Nephron (organoid): Measurements from ENCODE around the gene PDZD2.
"Not testable (repeated sequence)": the region's sequence is repeated elsewhere in the genome, so short reads cannot be mapped to it uniquely, and the experiment has no call there.

Experiments used
- H3K27ac Mint-ChIP-seq, 3 experiments: 2 replicates each; pipeline ENCODE4 v1.8.0; 2020; ENCODE audit warnings: mixed read lengths in 3 of 3, mild to moderate bottlenecking in 2 of 3, moderate library complexity in 1 of 3
- H3K27me3 Mint-ChIP-seq: 2 replicates; pipeline ENCODE4 v1.8.0; 2021; ENCODE audit warnings: low read depth, mild to moderate bottlenecking, moderate library complexity, mixed read lengths
- H3K36me3 Mint-ChIP-seq: 2 replicates; pipeline ENCODE4 v1.8.0; 2020; ENCODE audit warnings: low read depth, mixed read lengths
- H3K4me1 Mint-ChIP-seq: 2 replicates; pipeline ENCODE4 v1.8.0; 2020; ENCODE audit warnings: mixed read lengths
- H3K4me3 Mint-ChIP-seq, 3 experiments: 2 replicates each; pipeline ENCODE4 v1.8.0; 2020; ENCODE audit warnings: mild to moderate bottlenecking in 3 of 3, mixed read lengths in 3 of 3, moderate library complexity in 2 of 3
- H3K9me3 Mint-ChIP-seq: 2 replicates; pipeline ENCODE4 v1.8.0; 2020; ENCODE audit warnings: mixed read lengths
- TF ChIP-seq, protein P1 (sequence below), 3 experiments: fragments of 200-600 bp; sonication (generic); IDR thresholded peaks; one replicate each; pipeline ENCODE4 v1.5.0; 2021; ENCODE audit warnings: antibody characterized with exemption in 3 of 3; ENCODE audit not compliant: unreplicated experiment in 3 of 3

PDZD2 gene

DNA sequence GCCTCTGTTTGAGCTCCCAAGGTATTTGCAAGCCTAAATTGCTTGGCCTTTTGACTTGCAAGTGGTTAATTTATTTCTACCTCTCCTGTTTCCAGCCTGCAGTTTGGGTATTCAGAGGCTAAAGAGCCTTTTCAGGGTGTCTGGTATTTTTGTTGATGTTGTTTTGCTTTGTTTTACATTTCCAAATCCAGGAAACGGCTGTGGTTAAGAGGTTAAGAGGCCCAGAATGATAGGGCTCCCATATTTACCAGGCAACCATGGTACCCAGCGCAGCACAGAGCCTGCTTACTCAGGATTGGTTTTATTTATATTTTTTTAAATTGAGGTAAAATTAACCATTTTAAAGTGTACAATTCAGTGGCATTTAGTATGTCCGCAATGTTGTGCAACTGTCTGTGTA lies 92.1 kb downstream of the PDZD2 start:
- H3K27ac Mint-ChIP-seq: no peak overlapping the region
- no peaks in the 10 kb centered on the region for H3K9me3 Mint-ChIP-seq
- no peak overlapping the region for H3K4me3 Mint-ChIP-seq
- H3K27me3 Mint-ChIP-seq: peaks cover 3% of the 10 kb centered on the region
- TF ChIP-seq, protein P1, sequence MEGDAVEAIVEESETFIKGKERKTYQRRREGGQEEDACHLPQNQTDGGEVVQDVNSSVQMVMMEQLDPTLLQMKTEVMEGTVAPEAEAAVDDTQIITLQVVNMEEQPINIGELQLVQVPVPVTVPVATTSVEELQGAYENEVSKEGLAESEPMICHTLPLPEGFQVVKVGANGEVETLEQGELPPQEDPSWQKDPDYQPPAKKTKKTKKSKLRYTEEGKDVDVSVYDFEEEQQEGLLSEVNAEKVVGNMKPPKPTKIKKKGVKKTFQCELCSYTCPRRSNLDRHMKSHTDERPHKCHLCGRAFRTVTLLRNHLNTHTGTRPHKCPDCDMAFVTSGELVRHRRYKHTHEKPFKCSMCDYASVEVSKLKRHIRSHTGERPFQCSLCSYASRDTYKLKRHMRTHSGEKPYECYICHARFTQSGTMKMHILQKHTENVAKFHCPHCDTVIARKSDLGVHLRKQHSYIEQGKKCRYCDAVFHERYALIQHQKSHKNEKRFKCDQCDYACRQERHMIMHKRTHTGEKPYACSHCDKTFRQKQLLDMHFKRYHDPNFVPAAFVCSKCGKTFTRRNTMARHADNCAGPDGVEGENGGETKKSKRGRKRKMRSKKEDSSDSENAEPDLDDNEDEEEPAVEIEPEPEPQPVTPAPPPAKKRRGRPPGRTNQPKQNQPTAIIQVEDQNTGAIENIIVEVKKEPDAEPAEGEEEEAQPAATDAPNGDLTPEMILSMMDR (IDR thresholded peaks at IDR 0.05; ENCODE audit: unreplicated experiment in 3 of 3): no peak
- no peaks in the 10 kb centered on the region for H3K4me1 Mint-ChIP-seq
- no peaks in the 10 kb centered on the region for H3K36me3 Mint-ChIP-seq

DNA sequence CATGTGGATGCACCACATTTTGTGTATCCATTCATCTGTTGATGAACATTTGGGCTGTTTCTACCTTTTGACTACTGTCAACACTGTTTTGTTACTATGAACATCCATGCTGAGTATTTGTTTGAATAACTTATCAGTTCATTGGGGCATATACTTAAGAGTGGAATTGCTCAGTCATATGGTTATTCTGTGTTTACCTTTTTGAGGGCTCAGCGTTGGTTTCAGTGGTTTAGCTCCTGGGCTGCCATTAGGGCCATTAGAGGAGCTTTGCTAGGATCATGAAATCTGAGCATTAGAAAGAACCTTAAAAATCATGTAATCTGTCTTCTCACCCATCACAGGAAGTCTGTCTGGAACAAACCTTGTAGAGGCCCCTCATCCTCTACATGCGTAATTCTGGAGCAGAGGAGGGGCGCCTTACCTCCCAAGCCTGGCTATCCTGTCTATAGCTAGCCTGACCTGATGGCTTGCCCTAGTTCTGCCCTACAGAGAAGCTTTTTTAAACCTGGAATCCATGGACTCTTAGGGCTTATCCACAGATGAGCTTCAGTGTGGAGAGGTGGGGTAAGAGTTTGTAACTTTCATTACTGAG lies 92.9 kb downstream of the PDZD2 start:
- Mint-ChIP-seq H3K36me3 (no peaks in the 10 kb centered on the region), H3K4me1 (no peaks in the 10 kb centered on the region), H3K9me3 (no peaks in the 10 kb centered on the region), H3K4me3 (no peak overlapping the region), H3K27me3 (peaks cover 3% of the 10 kb centered on the region), H3K27ac (no peak overlapping the region)
- TF ChIP-seq, protein P1 (IDR thresholded peaks at IDR 0.05; ENCODE audit: unreplicated experiment in 3 of 3): no peak

DNA sequence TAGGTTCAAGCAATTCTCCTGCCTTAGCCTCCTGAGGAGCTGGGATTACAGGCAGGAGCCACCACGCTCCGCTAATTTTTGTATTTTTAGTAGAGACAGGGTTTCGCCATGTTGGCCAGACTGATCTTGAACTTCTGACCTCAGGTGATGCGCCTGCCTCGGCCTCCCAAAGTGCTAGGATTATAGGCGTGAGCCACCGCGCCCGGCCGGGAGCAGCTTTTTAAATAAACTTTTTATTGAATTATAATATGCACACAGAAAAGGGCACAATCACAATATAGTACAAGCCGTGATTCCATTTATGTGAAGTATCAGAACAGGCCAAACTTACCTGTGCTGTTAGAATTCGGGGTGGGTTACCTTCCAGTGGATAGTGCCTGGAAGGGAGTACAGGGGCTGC lies 93.9 kb downstream of the PDZD2 start:
- not testable (repeated sequence) for H3K27me3 Mint-ChIP-seq, H3K4me3 Mint-ChIP-seq, H3K36me3 Mint-ChIP-seq, H3K27ac Mint-ChIP-seq, H3K4me1 Mint-ChIP-seq, H3K9me3 Mint-ChIP-seq

DNA sequence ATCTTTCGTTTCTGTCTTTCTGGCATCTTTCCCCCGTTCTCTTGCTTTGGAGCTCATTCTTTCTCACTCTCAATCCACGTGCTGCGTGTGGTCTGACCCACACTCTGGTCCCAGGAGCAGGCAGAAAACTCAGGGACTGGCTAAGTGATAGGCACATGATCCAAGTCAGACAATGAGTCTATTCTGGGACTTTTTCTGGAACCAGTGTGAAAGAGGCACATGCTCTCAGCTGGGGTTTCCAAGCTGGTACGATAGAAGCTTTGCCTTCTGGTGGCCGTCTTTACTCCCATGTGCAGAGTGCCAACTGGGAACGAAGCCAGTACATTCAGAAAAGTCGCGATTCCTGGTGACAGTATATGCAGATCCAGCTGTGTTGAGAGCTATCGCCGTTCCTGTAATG lies 94.4 kb downstream of the PDZD2 start:
- TF ChIP-seq, protein P1 (IDR thresholded peaks at IDR 0.05; ENCODE audit: unreplicated experiment in 3 of 3): no peak
- no peak overlapping the region for H3K27ac Mint-ChIP-seq
- peaks cover 3% of the 10 kb centered on the region for H3K27me3 Mint-ChIP-seq
- H3K36me3 Mint-ChIP-seq: no peaks in the 10 kb centered on the region
- no peak overlapping the region for H3K4me3 Mint-ChIP-seq
- H3K4me1 Mint-ChIP-seq: no peaks in the 10 kb centered on the region
- no peaks in the 10 kb centered on the region for H3K9me3 Mint-ChIP-seq

DNA sequence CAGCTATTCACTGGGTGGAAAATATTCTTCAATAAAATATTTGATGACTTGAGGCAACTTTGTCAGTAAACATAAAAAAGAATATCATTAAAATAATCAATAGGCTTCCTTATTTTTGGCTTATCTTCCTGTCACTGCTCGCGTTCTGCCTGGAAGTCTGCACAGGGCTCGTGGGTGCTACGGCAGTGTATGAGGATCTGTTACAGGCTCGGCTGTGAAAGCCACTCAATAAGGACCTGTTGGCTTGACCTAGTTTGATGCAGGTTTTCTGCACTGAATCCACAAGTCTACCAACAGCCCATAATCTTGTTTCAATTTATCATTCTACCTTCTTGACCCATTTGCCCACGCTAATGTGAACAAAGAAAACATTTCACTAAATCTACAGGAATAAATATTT lies 97.2 kb downstream of the PDZD2 start:
- Mint-ChIP-seq H3K36me3 (peaks cover 4% of the 10 kb centered on the region), H3K4me1 (no peaks in the 10 kb centered on the region), H3K27ac (no peak overlapping the region), H3K4me3 (no peak overlapping the region), H3K9me3 (peaks cover 3% of the 10 kb centered on the region), H3K27me3 (peaks cover 3% of the 10 kb centered on the region)
- TF ChIP-seq, protein P1 (IDR thresholded peaks at IDR 0.05; ENCODE audit: unreplicated experiment in 3 of 3): no peak

DNA sequence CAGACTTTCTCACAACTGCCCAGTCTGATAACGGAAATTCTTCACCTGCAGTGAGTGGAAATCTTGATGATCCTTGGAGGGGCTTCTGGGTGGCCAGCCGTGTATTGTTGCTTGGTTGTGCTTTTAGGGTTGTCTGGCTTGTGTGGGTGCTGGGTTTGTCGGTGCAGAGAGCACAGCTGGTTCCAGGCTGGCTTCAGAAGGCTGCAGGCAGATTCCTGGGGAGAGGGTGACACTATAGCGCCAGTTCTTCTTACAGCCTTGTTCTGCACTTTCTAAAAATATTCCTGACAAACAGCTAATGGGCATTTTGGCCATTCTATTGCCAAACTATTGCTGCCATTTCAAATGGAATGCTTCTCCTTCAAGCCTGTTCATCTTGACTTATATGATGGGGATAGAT lies 99.3 kb downstream of the PDZD2 start:
- no peaks in the 10 kb centered on the region for H3K4me1 Mint-ChIP-seq
- peaks cover 3% of the 10 kb centered on the region for H3K27me3 Mint-ChIP-seq
- peaks cover 9% of the 10 kb centered on the region for H3K9me3 Mint-ChIP-seq
- TF ChIP-seq, protein P1 (IDR thresholded peaks at IDR 0.05; ENCODE audit: unreplicated experiment in 3 of 3): no peak
- H3K36me3 Mint-ChIP-seq: peaks cover 4% of the 10 kb centered on the region
- no peak overlapping the region for H3K4me3 Mint-ChIP-seq
- no peak overlapping the region for H3K27ac Mint-ChIP-seq
